ENCODE measurements around the gene SPAM1. TPM values are rescaled to one million over a fixed set of nuclear protein-coding genes. Genes with fewer than 3 reads are reported as not detected.

The SPAM1 gene
- total RNA-seq, 2 experiments from 2014 or later: not detected

DNA sequence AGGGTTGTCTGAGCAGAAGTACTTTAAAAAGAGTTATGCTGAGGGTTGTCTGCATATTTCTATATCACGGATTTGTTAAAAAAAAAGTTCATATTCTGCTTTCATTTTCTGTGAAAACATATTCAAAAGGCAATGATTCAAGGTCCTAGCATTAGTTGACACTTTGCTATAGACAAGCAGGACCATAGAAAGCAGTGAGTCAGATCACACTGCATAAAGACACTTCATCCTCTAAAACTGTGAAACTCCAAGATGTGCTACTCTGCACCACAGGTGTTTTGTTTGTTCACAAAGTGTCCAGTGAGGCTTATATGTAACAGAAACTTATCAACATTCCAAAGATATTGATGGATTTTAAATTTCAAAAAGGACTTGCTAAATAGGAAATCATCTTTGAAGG, 47.0 kb downstream of the SPAM1 start:
- H3K9me3 Mint-ChIP-seq: no peaks in the 10 kb centered on the region

DNA sequence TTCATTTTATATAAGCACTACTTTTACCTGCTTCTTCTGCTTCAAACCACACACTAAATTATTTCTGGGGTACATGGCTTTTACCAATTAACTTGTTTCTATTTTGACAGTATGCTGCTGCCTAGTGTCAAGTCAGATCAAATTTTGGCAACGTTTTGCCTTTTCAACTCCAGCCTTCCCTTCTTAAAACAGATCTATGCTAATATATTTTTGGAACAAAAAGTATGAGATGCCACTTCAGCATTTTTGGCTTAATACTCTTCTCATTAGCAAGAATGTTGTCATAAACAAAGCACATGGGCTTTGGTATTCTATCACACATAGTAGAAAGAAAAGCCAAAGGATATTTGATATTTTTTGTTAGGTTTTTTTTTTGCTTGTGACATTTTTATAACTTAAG, 47.8 kb downstream of the SPAM1 start:
- no peaks in the 10 kb centered on the region for H3K36me3 Mint-ChIP-seq
- no peaks in the 10 kb centered on the region for H3K4me1 Mint-ChIP-seq (ENCODE audit: low read depth)
- no peaks in the 10 kb centered on the region for H3K9me3 Mint-ChIP-seq
- H3K27me3 Mint-ChIP-seq: no peaks in the 10 kb centered on the region
- intact Hi-C loops (cut with micrococcal nuclease): no loop called here
- no peak overlapping the region for H3K4me3 Mint-ChIP-seq
- DNase-seq: no peak
- no peak overlapping the region for H3K27ac Mint-ChIP-seq
- CTCF ChIA-PET: no interaction called here
- POLR2A ChIA-PET: no interaction called here

More for the DNA sequence above, 47.0 kb downstream of the SPAM1 start:
- H3K4me1 Mint-ChIP-seq (ENCODE audit: low read depth): no peaks in the 10 kb centered on the region
- H3K27me3 Mint-ChIP-seq: no peaks in the 10 kb centered on the region
- intact Hi-C loops (cut with micrococcal nuclease): no loop called here
- no peak overlapping the region for H3K27ac Mint-ChIP-seq
- no peak overlapping the region for H3K4me3 Mint-ChIP-seq
- H3K36me3 Mint-ChIP-seq: no peaks in the 10 kb centered on the region
- DNase-seq: no peak
- ChIA-PET POLR2A (no interaction called here), CTCF (no interaction called here)

DNA sequence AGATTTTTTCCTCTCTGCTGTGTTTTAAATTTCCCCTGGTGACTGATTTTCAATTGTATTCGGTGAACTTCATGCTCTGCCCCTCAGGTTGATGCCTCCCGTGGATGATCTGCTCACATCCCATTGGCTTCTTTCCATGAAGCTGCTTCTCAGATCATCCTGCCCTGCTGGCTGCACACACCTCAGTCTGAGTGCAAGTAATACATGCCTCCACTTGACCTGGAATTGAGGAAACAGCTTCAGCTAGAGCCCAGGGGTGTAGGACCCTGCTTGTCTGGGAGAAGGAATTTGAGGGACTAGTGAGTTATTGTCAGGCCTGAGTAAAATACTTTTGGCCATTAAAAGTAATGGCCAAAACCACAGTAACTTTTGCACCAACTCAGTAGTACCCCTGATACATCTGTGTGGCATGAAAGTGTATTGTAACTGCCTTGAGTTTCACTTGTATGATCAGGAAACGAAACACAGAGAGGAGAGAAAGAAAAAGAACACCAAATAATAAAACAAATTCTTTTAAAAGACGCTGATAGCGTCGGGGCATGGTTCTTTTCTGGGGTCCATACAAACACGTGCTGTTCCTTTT, 49.4 kb downstream of the SPAM1 start:
- Mint-ChIP-seq H3K4me1 (ENCODE audit: low read depth) (no peaks in the 10 kb centered on the region), H3K27ac (no peak overlapping the region), H3K36me3 (no peaks in the 10 kb centered on the region), H3K9me3 (no peaks in the 10 kb centered on the region), H3K4me3 (no peak overlapping the region), H3K27me3 (no peaks in the 10 kb centered on the region)
- CTCF ChIA-PET: no interaction called here
- intact Hi-C loops (cut with micrococcal nuclease): no loop called here
- POLR2A ChIA-PET: no interaction called here
- no peak for DNase-seq

DNA sequence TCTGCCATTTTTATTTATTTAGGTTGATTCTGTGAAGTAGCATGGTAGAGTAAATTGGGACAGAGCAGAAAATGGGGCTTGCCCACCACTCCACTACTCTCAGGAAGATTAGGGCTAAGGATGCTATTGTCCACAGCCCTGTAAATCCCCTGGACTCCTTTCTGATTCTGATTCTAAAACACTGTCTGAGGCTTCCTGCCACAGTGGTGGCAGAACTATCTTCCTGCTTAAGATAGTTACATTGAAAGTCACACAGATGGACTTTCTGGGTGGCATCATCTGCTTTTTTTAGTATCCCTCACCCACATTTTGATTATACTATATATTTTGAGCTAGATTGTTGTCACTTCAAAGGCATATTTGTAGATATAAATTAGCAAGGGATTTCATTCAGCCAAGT, 50.0 kb downstream of the SPAM1 start:
- H3K36me3 Mint-ChIP-seq: no peaks in the 10 kb centered on the region
- DNase-seq: no peak
- H3K27me3 Mint-ChIP-seq: no peaks in the 10 kb centered on the region
- intact Hi-C loops (cut with micrococcal nuclease): no loop called here
- no peak overlapping the region for H3K4me3 Mint-ChIP-seq
- no peaks in the 10 kb centered on the region for H3K9me3 Mint-ChIP-seq
- no peak overlapping the region for H3K27ac Mint-ChIP-seq
- no peaks in the 10 kb centered on the region for H3K4me1 Mint-ChIP-seq (ENCODE audit: low read depth)
- CTCF ChIA-PET: no interaction called here
- POLR2A ChIA-PET: no interaction called here

DNA sequence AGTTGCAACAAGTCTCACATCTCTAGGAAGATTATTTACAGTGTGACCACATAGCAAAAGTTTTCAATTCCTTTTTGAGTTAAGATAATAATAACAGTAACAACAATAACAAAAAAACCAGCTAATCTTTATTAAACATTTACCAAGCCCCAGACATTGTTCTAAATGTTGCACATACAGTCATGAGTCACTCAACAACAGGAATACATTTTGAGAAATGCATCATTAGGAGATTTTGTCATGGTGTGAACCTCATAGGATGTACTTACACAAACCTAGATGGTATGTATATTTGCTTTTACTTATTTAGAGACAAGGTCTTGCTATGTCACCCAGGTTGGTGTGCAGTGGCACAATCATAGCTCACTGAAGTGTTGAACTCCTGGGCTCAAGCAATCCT, 52.0 kb downstream of the SPAM1 start:
- Mint-ChIP-seq H3K9me3 (peaks cover 1% of the 10 kb centered on the region), H3K36me3 (no peaks in the 10 kb centered on the region), H3K27ac (no peak overlapping the region), H3K27me3 (no peaks in the 10 kb centered on the region), H3K4me1 (ENCODE audit: low read depth) (no peaks in the 10 kb centered on the region), H3K4me3 (no peak overlapping the region)
- intact Hi-C loops (cut with micrococcal nuclease): no loop called here
- ChIA-PET POLR2A (no interaction called here), CTCF (no interaction called here)
- no peak for DNase-seq

DNA sequence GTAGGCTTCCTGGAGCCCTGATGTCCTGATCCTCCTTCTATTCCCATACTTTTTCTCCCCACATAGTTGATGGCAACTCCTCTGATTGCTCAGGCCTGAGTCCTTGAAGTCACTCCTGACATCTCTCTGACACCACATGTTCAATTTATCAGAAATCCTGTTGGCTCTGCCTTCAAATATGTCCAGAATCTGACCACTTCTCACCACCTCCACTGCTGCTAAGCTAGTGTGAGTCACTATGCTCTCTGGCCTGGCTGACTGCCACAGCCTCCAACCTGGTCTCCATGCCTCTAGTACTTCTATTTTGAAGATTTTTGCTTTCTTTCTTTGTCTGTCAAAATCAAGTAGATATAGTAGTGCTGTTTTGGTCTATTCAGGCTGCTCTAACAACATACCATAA, 54.8 kb downstream of the SPAM1 start:
- no peak overlapping the region for H3K4me3 Mint-ChIP-seq
- no peak overlapping the region for H3K27ac Mint-ChIP-seq
- intact Hi-C loops (cut with micrococcal nuclease): no loop called here
- no peaks in the 10 kb centered on the region for H3K27me3 Mint-ChIP-seq
- H3K4me1 Mint-ChIP-seq (ENCODE audit: low read depth): no peaks in the 10 kb centered on the region
- CTCF ChIA-PET: no interaction called here
- peaks cover 8% of the 10 kb centered on the region for H3K9me3 Mint-ChIP-seq
- POLR2A ChIA-PET: no interaction called here
- H3K36me3 Mint-ChIP-seq: no peaks in the 10 kb centered on the region
- DNase-seq: no peak

DNA sequence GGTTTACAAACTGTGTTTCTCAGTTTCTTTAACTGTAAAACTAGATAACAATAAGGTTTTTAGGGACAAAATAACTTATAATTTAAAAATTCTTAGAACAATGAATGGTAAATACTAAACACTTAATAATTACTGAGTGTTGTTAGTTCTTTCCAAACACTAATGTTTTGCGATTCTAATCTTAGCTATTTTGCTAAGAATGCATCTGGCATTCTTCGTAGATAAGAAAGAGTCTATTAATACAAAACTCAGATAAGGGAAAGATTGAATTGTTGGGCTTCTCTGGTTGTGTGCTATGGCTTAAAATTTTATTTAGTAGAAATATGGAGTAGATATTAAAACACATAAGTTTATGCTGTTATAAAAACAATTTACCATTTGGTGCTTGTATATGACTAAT, 62.4 kb downstream of the SPAM1 start:
- Mint-ChIP-seq H3K36me3 (no peaks in the 10 kb centered on the region), H3K4me1 (ENCODE audit: low read depth) (no peaks in the 10 kb centered on the region), H3K4me3 (no peak overlapping the region), H3K27ac (no peak overlapping the region), H3K27me3 (no peaks in the 10 kb centered on the region), H3K9me3 (peaks cover 3% of the 10 kb centered on the region)
- ChIA-PET CTCF (no interaction called here), POLR2A (no interaction called here)
- DNase-seq: no peak
- intact Hi-C loops (cut with micrococcal nuclease): no loop called here

DNA sequence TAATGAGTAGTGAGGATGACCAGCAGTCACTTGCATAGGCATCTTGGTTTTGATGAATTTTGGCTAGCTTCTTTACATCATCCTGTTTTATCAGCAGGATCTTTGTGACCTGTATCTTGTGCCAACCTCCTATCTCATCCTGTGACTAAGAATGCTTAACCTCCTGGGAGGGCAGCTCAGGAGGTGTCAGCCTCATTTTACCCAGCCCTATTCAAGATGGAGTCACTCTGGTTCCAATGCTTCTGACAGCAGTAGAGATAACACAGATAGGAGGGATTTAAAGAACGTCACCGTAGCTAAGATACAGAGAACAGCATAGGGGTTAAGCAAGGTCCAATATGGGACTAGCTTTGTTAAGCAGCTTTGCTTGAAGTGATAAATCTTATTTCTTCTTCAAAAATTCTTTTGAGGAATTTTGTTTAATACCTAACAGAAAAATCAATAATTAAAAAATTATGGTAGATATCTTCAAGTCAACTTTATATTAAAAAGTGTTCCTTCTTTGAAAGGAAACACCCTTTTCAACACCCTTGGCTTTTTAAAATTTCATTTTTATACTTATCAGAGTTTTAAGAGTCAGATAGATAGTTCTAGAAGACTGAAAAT, 68.0 kb downstream of the SPAM1 start:
- Mint-ChIP-seq H3K27me3 (no peaks in the 10 kb centered on the region), H3K4me3 (no peak overlapping the region), H3K4me1 (ENCODE audit: low read depth) (no peaks in the 10 kb centered on the region), H3K36me3 (no peaks in the 10 kb centered on the region), H3K9me3 (no peaks in the 10 kb centered on the region), H3K27ac (no peak overlapping the region)
- DNase-seq: no peak
- intact Hi-C loops (cut with micrococcal nuclease): no loop called here
- POLR2A ChIA-PET: no interaction called here
- CTCF ChIA-PET: no interaction called here

DNA sequence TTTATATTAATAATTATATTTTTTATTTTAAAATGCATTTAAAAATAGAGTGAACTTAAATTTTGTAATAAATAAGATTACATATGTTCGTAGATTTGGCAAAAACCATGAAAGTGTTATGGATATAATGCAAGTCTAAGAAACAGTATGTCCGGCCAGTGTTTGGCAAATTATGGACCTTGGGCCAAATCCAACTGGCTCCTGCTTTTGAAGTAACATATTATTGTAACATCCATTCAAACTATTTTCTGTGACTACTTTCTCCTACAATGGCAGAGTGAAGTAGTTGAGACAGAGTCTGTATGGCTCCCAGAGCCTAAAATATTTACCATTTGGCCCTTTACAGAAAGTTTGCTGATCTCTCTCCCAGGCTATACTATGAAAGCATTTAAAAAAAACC, 69.0 kb downstream of the SPAM1 start:
- H3K4me1 Mint-ChIP-seq (ENCODE audit: low read depth): no peaks in the 10 kb centered on the region
- no peaks in the 10 kb centered on the region for H3K27me3 Mint-ChIP-seq
- intact Hi-C loops (cut with micrococcal nuclease): no loop called here
- ChIA-PET CTCF (no interaction called here), POLR2A (no interaction called here)
- H3K36me3 Mint-ChIP-seq: no peaks in the 10 kb centered on the region
- H3K9me3 Mint-ChIP-seq: no peaks in the 10 kb centered on the region
- H3K27ac Mint-ChIP-seq: no peak overlapping the region
- H3K4me3 Mint-ChIP-seq: no peak overlapping the region
- no peak for DNase-seq

DNA sequence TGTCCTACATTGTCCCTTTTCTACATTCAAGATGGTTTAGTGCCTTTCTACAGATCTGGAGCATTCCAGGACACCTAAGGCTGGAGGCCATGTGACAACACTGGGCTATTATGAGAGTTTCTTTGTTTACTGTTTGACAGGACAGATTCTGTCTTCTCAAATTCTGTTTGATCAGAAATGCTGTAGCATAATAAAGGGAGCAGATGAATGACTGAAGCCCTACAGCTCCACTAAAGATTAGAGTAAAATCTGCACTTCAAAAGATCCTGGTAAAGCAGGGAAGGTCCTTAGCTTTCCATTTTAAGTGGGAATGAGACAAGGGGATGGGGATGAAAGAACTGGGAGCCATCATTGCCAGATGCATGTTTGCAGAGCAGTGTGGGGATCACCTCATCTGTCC, 69.4 kb downstream of the SPAM1 start:
- no peaks in the 10 kb centered on the region for H3K9me3 Mint-ChIP-seq
- DNase-seq: no peak
- H3K4me1 Mint-ChIP-seq (ENCODE audit: low read depth): no peaks in the 10 kb centered on the region
- CTCF ChIA-PET: no interaction called here
- H3K4me3 Mint-ChIP-seq: no peak overlapping the region
- no peak overlapping the region for H3K27ac Mint-ChIP-seq
- no peaks in the 10 kb centered on the region for H3K36me3 Mint-ChIP-seq
- no peaks in the 10 kb centered on the region for H3K27me3 Mint-ChIP-seq
- intact Hi-C loops (cut with micrococcal nuclease): no loop called here
- POLR2A ChIA-PET: no interaction called here

DNA sequence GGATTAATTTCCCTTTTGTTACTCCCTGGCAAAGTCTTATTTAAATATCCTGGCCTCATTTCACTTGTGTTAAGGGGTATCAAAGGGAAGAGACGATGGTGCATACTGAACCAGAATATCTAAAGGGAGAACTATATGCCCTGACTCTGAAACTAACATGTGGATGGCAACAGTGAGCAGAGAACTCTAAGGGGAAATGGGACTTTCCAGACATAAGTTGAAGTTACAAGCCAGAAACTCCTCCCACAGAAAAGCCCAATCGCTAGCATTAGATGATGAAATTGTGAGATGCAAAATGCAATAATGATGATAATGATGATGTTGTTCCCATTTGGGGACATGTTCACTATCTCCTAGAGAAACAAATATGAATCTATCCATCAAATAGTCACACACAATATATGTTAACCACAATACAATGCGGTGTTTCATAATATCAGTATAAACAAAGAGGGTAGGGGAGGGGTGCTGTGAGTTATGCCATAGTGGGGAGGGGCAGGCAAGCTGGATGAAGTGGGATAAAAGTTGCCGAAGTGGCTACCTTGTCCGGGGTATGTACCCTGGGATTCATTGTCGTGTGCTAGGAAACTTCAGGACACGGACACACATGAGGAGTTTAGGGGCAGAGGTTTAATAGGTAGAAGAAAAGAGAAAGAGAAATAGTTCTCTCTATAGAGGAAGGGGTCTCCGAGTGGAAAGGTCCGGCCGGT, 70.7 kb downstream of the SPAM1 start:
- CTCF ChIA-PET: no interaction called here
- no peaks in the 10 kb centered on the region for H3K4me1 Mint-ChIP-seq (ENCODE audit: low read depth)
- no peak overlapping the region for H3K4me3 Mint-ChIP-seq
- H3K27ac Mint-ChIP-seq: no peak overlapping the region
- no peak for DNase-seq
- no peaks in the 10 kb centered on the region for H3K27me3 Mint-ChIP-seq
- intact Hi-C loops (cut with micrococcal nuclease): no loop called here
- POLR2A ChIA-PET: no interaction called here
- no peaks in the 10 kb centered on the region for H3K9me3 Mint-ChIP-seq
- H3K36me3 Mint-ChIP-seq: no peaks in the 10 kb centered on the region

DNA sequence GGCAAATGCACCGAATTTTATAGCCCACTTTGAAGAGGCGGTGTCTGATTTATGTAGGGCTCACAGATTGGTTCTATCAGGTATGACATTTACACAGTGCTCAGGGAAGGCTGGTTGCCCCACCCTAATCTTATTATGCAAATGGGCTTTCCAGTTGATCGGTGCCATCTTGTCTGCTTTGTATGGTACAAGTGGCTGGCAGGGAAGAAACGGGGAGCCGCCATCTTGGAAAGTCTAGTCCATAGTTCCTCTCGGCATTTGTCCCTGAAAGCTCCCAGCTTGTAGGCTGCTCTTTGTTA, 71.2 kb downstream of the SPAM1 start:
- Mint-ChIP-seq H3K27ac (no peak overlapping the region), H3K36me3 (no peaks in the 10 kb centered on the region), H3K4me1 (ENCODE audit: low read depth) (no peaks in the 10 kb centered on the region), H3K27me3 (no peaks in the 10 kb centered on the region), H3K4me3 (no peak overlapping the region), H3K9me3 (peaks cover 4% of the 10 kb centered on the region)
- intact Hi-C loops (cut with micrococcal nuclease): no loop called here
- ChIA-PET CTCF (no interaction called here), POLR2A (no interaction called here)
- no peak for DNase-seq

DNA sequence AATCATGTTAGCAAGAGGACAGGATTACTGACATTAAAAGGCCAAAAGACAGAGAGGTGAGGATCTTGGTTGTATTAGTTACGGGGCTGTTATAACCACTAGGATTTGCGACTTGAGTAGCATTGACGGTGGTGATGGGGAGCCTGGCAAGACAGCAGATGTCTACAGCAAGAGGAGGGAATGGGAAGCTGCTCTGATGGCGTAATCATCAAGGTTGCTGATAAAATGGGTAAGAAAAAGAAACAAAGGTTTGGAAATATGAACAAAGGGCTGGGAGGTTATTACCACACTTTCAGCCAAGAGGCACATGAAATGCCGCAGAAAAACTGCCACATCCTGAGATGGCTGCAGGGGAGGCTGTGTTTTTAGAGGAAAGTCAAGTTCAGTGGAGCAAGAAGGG, 73.9 kb downstream of the SPAM1 start:
- Mint-ChIP-seq H3K27ac (no peak overlapping the region), H3K4me3 (no peak overlapping the region), H3K27me3 (no peaks in the 10 kb centered on the region), H3K4me1 (ENCODE audit: low read depth) (no peaks in the 10 kb centered on the region), H3K36me3 (no peaks in the 10 kb centered on the region), H3K9me3 (peaks cover 22% of the 10 kb centered on the region)
- POLR2A ChIA-PET: no interaction called here
- CTCF ChIA-PET: no interaction called here
- intact Hi-C loops (cut with micrococcal nuclease): no loop called here
- DNase-seq: no peak

All from activated CD4-positive, alpha-beta memory T cell treated with anti-CD3 and anti-CD28 coated beads for 36 hours (primary cell).